ENCODE results near the gene PKNOX2. TPM values are rescaled to one million over a fixed set of nuclear protein-coding genes. Genes with fewer than 3 reads are reported as not detected.

The PKNOX2 gene
- total and polyA plus RNA-seq, 2 of the 8 experiments (the other 6 are each of a cell fraction or from before 2014, with no cell fraction given), result 2.0 TPM

DNA sequence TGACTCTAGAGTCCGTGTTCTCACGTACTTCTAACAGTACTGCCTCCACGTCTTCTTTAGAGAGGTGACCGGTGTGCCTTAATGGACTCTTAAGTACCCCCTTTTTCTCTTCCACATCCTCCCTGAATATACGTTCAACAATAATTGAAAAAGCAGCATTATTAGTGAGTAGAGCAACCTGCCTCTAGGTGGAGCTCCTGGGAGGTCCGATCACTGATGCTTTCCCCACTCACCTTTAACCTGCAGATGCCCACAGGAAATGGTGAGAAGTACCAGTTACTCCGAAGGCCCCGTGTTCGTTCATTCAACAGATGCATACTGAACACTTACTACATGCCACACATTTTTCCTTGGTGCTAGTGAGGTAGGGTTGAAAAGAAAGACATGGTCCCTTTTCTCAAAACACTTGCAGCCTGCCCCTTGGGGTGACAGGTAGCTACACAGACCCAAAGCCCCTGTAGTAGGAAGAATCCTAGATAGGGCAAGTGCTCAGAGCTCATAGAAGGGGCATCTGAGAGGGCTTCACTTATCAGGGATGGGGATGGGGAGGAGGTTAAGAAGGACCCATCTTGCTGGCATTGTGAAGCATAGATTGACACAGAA is 258.8 kb downstream of the PKNOX2 start:
- Histone ChIP-seq H3K23me2 (ENCODE audit: low read depth, low read length) (no peaks in the 10 kb centered on the region), H2BK15ac (ENCODE audit: low read length) (no peak overlapping the region), H3K9ac (replicated peaks in 1 of 4; ENCODE audit: extremely low read depth in 1 of 4, low read depth in 3 of 4, low read length in 3 of 4) (no peak overlapping the region), H4K8ac (ENCODE audit: extremely low read depth, insufficient read depth, low read length) (no peak overlapping the region), H3K27me3 (replicated peaks in 1 of 4; ENCODE audit: control insufficient read depth in 3 of 4, extremely low read depth in 1 of 4, insufficient read depth in 3 of 4, low read length in 3 of 4) (no peaks in the 10 kb centered on the region), H3K9me3 (ENCODE audit: insufficient read depth in 2 of 2, low read depth in 1 of 2, low read length in 1 of 2) (no peaks in the 10 kb centered on the region), H2BK120ac (replicated peaks; ENCODE audit: low read depth, low read length) (no peak overlapping the region), H3K18ac (ENCODE audit: extremely low read depth, low read length) (no peak overlapping the region), H2AFZ (ENCODE audit: low read length) (no peak overlapping the region), H3K23ac (ENCODE audit: insufficient read length) (no peak overlapping the region), H2BK20ac (ENCODE audit: low read length) (no peak overlapping the region), H3K4ac (replicated peaks; ENCODE audit: insufficient read length, low read depth, low read length) (no peak overlapping the region), H2BK5ac (ENCODE audit: low read depth, low read length) (no peak overlapping the region), H3K36me3 (ENCODE audit: control insufficient read depth in 2 of 4, insufficient read depth in 4 of 4, low read length in 3 of 4) (no peaks in the 10 kb centered on the region), H3K4me2 (ENCODE audit: insufficient read depth in 1 of 2, low read depth in 2 of 2, low read length in 2 of 2) (no peak overlapping the region), H2BK12ac (ENCODE audit: low read depth, low read length) (no peak overlapping the region), H4K20me1 (replicated peaks in 1 of 2; ENCODE audit: control insufficient read depth in 1 of 2, insufficient read depth in 2 of 2, low read length in 2 of 2) (no peaks in the 10 kb centered on the region), H3K4me3 (ENCODE audit: extremely low read depth in 1 of 4, insufficient read depth in 2 of 4, low read depth in 3 of 4, low read length in 4 of 4) (no peak overlapping the region), H3K79me1 (ENCODE audit: low read depth, low read length) (no peaks in the 10 kb centered on the region), H4K5ac (ENCODE audit: insufficient read length, low read depth, low read length) (no peak overlapping the region), H3K27ac (ENCODE audit: low read depth, low read length) (no peak overlapping the region), H3K79me2 (ENCODE audit: control insufficient read depth in 1 of 2, insufficient read depth in 2 of 2, low read length in 2 of 2) (no peaks in the 10 kb centered on the region), H2AK5ac (ENCODE audit: low read depth, low read length) (no peak overlapping the region), H3K4me1 (replicated peaks in 1 of 4; ENCODE audit: control insufficient read depth in 3 of 4, insufficient read depth in 4 of 4, low read length in 3 of 4) (peaks cover 0 to 4% (median under 1%) of the 10 kb centered on the region in 4 experiments; a peak in 3 of 7 replicates), H3K56ac (replicated peaks; ENCODE audit: insufficient read length, low read depth, low read length) (no peak overlapping the region), H4K91ac (replicated peaks; ENCODE audit: insufficient read length, low read length) (no peak overlapping the region), H3K14ac (ENCODE audit: insufficient read length) (no peak overlapping the region)
- DNase-seq (ENCODE audit: low read depth in 1 of 2, low spot score in 2 of 2) (no peak), FAIRE-seq (peak; percentile 90)
- TF ChIP-seq RAD21 (IDR thresholded peaks at IDR 0.05 in 1 of 2, conservative IDR thresholded peaks at IDR 0.05 in 1 of 2; ENCODE audit: low read depth in 2 of 2, low read length in 2 of 2), result peak; percentile 40 to 47; a peak in 3 of 4 replicates
- TF ChIP-seq NANOG (IDR thresholded peaks at IDR 0.05; ENCODE audit: insufficient read depth, low read depth, low read length, poor library complexity, severe bottlenecking), result no peak
- TF ChIP-seq, protein P1, sequence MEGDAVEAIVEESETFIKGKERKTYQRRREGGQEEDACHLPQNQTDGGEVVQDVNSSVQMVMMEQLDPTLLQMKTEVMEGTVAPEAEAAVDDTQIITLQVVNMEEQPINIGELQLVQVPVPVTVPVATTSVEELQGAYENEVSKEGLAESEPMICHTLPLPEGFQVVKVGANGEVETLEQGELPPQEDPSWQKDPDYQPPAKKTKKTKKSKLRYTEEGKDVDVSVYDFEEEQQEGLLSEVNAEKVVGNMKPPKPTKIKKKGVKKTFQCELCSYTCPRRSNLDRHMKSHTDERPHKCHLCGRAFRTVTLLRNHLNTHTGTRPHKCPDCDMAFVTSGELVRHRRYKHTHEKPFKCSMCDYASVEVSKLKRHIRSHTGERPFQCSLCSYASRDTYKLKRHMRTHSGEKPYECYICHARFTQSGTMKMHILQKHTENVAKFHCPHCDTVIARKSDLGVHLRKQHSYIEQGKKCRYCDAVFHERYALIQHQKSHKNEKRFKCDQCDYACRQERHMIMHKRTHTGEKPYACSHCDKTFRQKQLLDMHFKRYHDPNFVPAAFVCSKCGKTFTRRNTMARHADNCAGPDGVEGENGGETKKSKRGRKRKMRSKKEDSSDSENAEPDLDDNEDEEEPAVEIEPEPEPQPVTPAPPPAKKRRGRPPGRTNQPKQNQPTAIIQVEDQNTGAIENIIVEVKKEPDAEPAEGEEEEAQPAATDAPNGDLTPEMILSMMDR (IDR thresholded peaks at IDR 0.05; ENCODE audit: control extremely low read depth in 1 of 3, insufficient read depth in 1 of 3, low read depth in 1 of 3, low read length in 3 of 3), result peak; percentile 54 to 80 (median 59)
- ChIA-PET CTCF (ENCODE audit: partially characterized antibody) (interaction anchor here (0.6 to 5.1 kb wide), 42 partner anchors 33 to 748 kb away, joined by 3 to 33 read pairs (median 4); partner anchors contain the start of gene TMEM218), POLR2A (ENCODE audit: partially characterized antibody) (interaction anchor here (0.9 kb wide), 1 partner anchor 13 kb away, joined by 3 read pairs; no protein-coding TSS in a partner anchor)
- WGBS, 2 experiments (ENCODE audit: extremely low coverage in 1 of 2, insufficient coverage in 1 of 2, insufficient read length in 1 of 2, insufficient replicate concordance in 2 of 2, low coverage in 1 of 2, low lambda C conversion rate in 2 of 2, missing lambda C conversion rate in 1 of 2), result 36% methylated on average over 9 of the region's 9 CpGs; no CpG with 5 or more reads in 1 of the 2 experiments

Measured in H1 (cell line).